Ishikawa (cell line): ENCODE measurements around the gene GALNT1.

ENCODE experiments used
- CEBPB ChIP-seq: IDR thresholded peaks from 2 replicates; pipeline ENCODE4 v1.6.1; 2012
- CREB1 ChIP-seq: IDR thresholded peaks from 2 replicates; pipeline ENCODE4 v1.6.1; 2012; ENCODE audit warnings: low read depth
- EGR1 ChIP-seq: IDR thresholded peaks from 2 replicates; pipeline ENCODE4 v1.6.1; 2012
- EP300 ChIP-seq: IDR thresholded peaks from 2 replicates; pipeline ENCODE4 v1.6.1; 2012; ENCODE audit warnings: borderline replicate concordance
- FOXM1 ChIP-seq: IDR thresholded peaks from 2 replicates; pipeline ENCODE4 v1.6.1; 2012; ENCODE audit warnings: low read depth, borderline replicate concordance
- NFIC ChIP-seq: IDR thresholded peaks from 2 replicates; pipeline ENCODE4 v1.6.1; 2012
- RAD21 ChIP-seq: IDR thresholded peaks from 2 replicates; pipeline ENCODE4 v1.6.1; 2012; ENCODE audit warnings: low read depth
- TAF1 ChIP-seq: IDR thresholded peaks from 2 replicates; pipeline ENCODE4 v1.6.1; 2012; ENCODE audit warnings: low read depth, mild to moderate bottlenecking
- TCF12 ChIP-seq: IDR thresholded peaks from 2 replicates; pipeline ENCODE4 v1.6.1; 2012; ENCODE audit warnings: low read depth
- TEAD4 ChIP-seq: IDR thresholded peaks from 2 replicates; pipeline ENCODE4 v1.6.1; 2012
- YY1 ChIP-seq: IDR thresholded peaks from 2 replicates; pipeline ENCODE4 v1.6.1; 2012; ENCODE audit warnings: low read depth
- TF ChIP-seq, protein P1 (sequence below): IDR thresholded peaks from 2 replicates; pipeline ENCODE4 v1.6.1; 2012; ENCODE audit warnings: low read depth, mild to moderate bottlenecking
- TF ChIP-seq, protein P2 (sequence below): IDR thresholded peaks from 2 replicates; pipeline ENCODE4 v1.6.1; 2012

DNA sequence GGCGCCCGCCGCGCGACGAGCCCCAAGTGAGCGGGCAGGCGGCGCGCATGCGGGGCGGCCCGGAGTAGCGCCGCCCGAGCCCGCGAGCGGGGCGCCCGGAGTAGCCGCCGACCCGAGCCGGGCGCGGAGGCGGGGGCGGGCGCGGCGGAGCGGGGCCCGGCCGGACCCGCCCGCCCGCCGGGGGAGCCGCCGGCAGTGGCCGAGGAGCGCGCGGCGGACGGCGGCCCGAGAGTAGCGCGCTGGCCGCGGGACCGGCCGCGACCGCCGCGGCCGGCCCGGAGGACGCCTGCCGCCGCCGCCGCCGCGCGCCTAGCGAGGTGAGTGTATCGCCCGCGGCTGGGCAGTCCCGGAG lies at the start of gene GALNT1:
- TF ChIP-seq EP300 (no peak), FOXM1 (no peak), TAF1 (no peak), EGR1 (no peak), NFIC (no peak), TCF12 (no peak), YY1 (no peak), RAD21 (no peak), CREB1 (no peak), CEBPB (no peak), TEAD4 (no peak)
- TF ChIP-seq, protein P1, sequence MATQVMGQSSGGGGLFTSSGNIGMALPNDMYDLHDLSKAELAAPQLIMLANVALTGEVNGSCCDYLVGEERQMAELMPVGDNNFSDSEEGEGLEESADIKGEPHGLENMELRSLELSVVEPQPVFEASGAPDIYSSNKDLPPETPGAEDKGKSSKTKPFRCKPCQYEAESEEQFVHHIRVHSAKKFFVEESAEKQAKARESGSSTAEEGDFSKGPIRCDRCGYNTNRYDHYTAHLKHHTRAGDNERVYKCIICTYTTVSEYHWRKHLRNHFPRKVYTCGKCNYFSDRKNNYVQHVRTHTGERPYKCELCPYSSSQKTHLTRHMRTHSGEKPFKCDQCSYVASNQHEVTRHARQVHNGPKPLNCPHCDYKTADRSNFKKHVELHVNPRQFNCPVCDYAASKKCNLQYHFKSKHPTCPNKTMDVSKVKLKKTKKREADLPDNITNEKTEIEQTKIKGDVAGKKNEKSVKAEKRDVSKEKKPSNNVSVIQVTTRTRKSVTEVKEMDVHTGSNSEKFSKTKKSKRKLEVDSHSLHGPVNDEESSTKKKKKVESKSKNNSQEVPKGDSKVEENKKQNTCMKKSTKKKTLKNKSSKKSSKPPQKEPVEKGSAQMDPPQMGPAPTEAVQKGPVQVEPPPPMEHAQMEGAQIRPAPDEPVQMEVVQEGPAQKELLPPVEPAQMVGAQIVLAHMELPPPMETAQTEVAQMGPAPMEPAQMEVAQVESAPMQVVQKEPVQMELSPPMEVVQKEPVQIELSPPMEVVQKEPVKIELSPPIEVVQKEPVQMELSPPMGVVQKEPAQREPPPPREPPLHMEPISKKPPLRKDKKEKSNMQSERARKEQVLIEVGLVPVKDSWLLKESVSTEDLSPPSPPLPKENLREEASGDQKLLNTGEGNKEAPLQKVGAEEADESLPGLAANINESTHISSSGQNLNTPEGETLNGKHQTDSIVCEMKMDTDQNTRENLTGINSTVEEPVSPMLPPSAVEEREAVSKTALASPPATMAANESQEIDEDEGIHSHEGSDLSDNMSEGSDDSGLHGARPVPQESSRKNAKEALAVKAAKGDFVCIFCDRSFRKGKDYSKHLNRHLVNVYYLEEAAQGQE = no peak
- TF ChIP-seq, protein P2, sequence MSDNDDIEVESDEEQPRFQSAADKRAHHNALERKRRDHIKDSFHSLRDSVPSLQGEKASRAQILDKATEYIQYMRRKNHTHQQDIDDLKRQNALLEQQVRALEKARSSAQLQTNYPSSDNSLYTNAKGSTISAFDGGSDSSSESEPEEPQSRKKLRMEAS = no peak
